AG09319 (cell line): Measurements from ENCODE around the gene MITF.

ENCODE experiments used
- DNase-seq: peaks from one replicate; pipeline ENCODE4 v3.0.0-alpha.2; 2010; ENCODE audit warnings: low read depth; ENCODE audit errors: extremely low read depth
- TF ChIP-seq, protein P1 (sequence below): IDR thresholded peaks from 2 replicates; pipeline ENCODE4 v1.5.1; 2011; ENCODE audit warnings: low read depth, mild to moderate bottlenecking, inconsistent platforms, low read length, moderate library complexity

The MITF gene

DNA sequence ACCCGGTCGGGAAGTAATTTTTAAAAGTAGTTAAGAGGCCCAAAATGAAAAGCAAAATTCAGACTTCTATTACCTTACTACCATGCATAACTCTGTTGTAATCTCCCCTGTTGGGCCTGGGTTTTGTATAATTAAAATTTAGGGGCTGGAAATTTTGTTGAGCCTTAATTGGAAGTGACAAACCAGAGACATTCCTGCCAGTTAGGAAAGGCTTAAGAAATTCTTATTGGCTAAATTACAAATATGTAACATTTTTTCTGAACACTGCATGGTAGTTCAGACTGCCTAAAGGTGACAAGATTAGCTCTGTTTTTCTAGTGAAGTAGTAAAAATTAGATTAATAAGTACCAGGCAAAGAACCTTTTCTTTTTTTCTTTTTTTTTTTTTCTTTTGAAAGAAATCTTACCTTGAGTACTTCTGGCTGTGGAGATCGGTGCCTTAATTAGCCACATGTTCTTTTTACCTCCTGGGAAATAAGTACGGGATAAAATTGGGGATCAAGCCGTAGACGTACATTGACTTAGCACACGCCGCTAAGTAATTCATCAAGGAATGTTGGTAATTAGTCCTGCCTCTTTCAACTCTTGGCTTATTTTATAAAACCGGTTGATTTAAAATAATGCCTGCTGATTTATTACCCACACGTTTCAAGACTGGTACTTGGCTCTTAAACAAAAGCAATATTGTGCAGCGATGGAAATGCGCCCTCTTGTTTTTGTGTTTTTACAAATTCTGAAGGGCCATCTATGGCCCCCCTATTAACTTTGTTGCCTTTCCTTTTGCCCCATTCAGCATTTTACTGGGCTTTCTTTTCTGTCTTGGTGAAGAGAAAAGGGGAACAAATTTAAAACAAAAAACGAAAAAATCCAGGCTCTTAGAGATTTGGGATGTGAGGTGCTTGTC lies 149.0 kb downstream of the MITF start:
- no peak for DNase-seq
- TF ChIP-seq, protein P1, sequence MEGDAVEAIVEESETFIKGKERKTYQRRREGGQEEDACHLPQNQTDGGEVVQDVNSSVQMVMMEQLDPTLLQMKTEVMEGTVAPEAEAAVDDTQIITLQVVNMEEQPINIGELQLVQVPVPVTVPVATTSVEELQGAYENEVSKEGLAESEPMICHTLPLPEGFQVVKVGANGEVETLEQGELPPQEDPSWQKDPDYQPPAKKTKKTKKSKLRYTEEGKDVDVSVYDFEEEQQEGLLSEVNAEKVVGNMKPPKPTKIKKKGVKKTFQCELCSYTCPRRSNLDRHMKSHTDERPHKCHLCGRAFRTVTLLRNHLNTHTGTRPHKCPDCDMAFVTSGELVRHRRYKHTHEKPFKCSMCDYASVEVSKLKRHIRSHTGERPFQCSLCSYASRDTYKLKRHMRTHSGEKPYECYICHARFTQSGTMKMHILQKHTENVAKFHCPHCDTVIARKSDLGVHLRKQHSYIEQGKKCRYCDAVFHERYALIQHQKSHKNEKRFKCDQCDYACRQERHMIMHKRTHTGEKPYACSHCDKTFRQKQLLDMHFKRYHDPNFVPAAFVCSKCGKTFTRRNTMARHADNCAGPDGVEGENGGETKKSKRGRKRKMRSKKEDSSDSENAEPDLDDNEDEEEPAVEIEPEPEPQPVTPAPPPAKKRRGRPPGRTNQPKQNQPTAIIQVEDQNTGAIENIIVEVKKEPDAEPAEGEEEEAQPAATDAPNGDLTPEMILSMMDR, result no peak

DNA sequence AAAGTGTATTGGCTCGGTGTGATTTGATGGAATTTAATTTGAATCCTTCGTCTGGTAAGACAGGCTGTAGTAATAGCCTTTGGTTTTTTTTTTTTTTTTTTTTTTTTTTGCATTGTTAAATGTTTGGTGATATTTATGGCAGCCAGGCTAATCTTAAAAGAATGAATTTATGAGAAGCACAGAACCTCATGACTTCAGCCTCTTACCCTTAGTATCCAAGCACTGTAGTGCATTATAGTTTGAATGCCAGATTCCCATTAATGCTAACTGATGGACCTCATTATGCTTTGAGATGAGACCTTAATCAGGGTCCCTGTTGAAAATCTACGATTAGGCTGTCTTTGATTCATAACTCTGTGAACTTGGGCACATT lies 149.7 kb downstream of the MITF start:
- DNase-seq, result no peak

DNA sequence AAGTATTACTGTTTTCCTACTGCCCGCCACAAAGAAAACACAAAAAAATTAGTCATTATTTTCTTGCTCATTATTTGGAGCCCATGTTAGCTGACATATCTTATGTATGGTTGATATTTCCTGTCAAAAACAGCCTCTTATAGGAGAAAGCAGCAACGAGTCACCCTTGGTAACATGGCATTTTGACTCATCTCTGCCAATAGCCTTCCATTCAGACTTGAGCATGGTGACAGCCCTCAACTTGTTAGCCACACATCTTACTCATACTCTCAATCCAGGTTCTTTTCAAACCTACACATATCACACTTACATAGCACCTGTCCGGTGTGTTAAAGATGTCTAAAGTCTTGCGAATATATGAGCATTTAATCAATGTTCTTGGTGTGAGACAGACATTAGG lies 150.8 kb downstream of the MITF start:
- TF ChIP-seq, protein P1, result no peak
- no peak for DNase-seq

More for the DNA sequence above, 149.7 kb downstream of the MITF start:
- TF ChIP-seq, protein P1, result no peak

DNA sequence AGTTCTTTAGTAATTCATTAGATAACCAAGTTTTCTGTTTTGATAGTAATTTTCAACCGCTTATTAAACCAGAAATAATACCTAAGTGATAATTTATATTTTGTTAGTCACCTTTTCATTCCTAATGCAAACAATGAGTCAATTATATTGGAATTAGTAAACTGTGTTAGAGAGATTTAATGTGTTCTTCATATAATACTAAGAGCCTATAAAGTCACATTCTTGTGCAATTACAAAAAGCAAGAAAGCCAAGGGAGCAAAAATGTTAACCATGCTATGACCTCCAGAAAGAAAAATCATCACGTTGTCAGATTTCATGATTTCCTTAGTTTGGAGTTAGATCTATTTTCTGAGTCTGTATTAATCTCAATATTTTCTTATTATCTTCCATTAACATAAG lies 151.4 kb downstream of the MITF start:
- DNase-seq, result no peak
- TF ChIP-seq, protein P1, result no peak

DNA sequence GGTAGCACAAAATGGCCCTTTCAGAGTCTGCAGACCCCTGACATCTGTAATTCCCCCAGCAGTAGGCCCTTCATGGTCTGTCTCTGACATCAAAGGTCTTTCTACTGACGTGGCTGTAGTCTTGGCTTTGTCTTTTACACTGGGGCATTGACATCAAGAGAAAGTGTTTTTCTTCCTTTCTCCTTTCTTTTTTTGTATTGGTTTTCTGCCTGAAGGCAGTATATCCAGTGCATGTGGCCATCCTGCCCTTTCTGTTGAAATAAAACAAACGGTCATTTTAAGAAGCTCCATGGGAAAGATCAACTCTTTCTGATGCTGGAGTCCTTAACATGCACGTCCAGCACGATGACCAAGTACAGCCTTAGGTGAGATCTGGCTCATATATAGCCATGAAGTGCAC lies 153.4 kb downstream of the MITF start:
- TF ChIP-seq, protein P1, result no peak
- no peak for DNase-seq

DNA sequence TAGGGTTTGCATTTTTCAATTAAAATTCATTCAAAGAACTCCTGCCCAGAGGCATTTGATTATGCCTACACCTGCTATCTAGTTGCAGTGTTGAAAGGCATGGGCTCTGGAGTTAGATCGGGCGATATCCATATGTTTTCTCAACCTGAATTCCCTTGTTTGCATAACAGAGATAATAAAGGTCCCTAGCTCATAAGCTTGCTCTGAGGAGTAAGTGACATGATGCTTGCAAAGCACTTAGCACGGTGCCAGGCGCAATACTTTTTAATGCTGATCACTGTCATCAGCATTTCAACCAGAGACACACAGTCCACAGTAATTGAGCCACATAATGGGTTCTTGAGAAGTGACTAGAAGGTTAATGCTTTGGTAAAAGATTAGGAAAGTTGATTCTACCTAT lies 154.0 kb downstream of the MITF start:
- no peak for DNase-seq
- TF ChIP-seq, protein P1, result no peak

DNA sequence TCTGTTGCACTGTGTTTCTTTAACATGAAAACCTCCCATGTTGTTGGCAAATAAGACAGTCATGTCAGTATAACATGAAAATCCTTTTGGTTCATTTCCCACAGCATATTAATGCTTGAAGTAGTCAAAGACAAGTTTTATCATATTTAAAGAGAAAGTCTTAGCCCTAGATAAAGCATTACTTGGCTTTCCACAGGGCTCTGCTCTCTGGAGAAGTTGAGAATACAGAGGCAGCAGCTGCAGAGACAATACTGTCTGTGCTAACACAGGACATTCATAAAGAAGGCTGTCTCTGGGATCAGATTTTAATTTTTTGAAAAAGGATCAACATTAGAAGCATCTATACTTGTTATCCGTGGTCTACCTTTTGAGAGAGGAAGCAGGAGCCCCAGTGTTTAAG lies 156.8 kb downstream of the MITF start:
- TF ChIP-seq, protein P1, result no peak

More for the DNA sequence above, 156.8 kb downstream of the MITF start:
- DNase-seq, result no peak
